H1 (cell line): ENCODE data around the gene NMT1. TPM values are rescaled to one million over a fixed set of nuclear protein-coding genes. Genes with fewer than 3 reads are reported as not detected.

Experiments used
- CTCF ChIA-PET: fragments of 300-600 bp; sonication (Branson Sonifier 250); formaldehyde crosslinking; loops from one replicate; lab custom pipeline; 2021; ENCODE audit not compliant: partially characterized antibody; lab: Charles Lee
- POLR2A ChIA-PET: fragments of 300-600 bp; sonication (Branson Sonifier 250); formaldehyde crosslinking; loops from one replicate; lab custom pipeline; 2021; ENCODE audit warnings: inconsistent platforms; ENCODE audit not compliant: partially characterized antibody; lab: Charles Lee
- DNase-seq, 2 experiments: peaks; one replicate each; pipeline versions ENCODE4 v3.0.0 to v3.0.0-alpha.2; 2010 to 2022; ENCODE audit warnings: low spot score in 2 of 2, low read depth in 1 of 2, mixed read lengths in 1 of 2
- FAIRE-seq: peaks from 2 replicates; lab custom pipeline; 2011; peaks lifted over from hg19 to GRCh38; lab: Jason Lieb, UNC
- H2AFZ ChIP-seq: 2 replicates; pipeline ENCODE4 v1.8.1; 2012; ENCODE audit warnings: low read length, inconsistent platforms
- H2AK5ac ChIP-seq: 2 replicates; pipeline ENCODE4 v1.6.1; 2013; ENCODE audit warnings: low read depth, low read length
- H2BK120ac ChIP-seq: replicated peaks from 2 replicates; pipeline ENCODE3; 2013; ENCODE audit warnings: low read depth, low read length, inconsistent platforms
- H2BK12ac ChIP-seq: 2 replicates; pipeline ENCODE4 v1.6.1; 2013; ENCODE audit warnings: low read depth, low read length
- H2BK15ac ChIP-seq: 2 replicates; pipeline ENCODE4 v1.6.1; 2013; ENCODE audit warnings: low read length
- H2BK20ac ChIP-seq: 2 replicates; pipeline ENCODE4 v1.6.1; 2013; ENCODE audit warnings: low read length
- H2BK5ac ChIP-seq: 2 replicates; pipeline ENCODE4 v1.6.1; 2013; ENCODE audit warnings: low read depth, low read length
- H3K14ac ChIP-seq: 2 replicates; pipeline ENCODE4 v1.6.1; 2013; ENCODE audit warnings: inconsistent platforms; ENCODE audit not compliant: insufficient read length
- H3K18ac ChIP-seq: 2 replicates; pipeline ENCODE4 v1.6.1; 2013; ENCODE audit warnings: low read length; ENCODE audit errors: extremely low read depth
- H3K23ac ChIP-seq: 2 replicates; pipeline ENCODE4 v1.6.1; 2013; ENCODE audit warnings: inconsistent platforms; ENCODE audit not compliant: insufficient read length
- H3K23me2 ChIP-seq: 2 replicates; pipeline ENCODE4 v1.6.1; 2013; ENCODE audit warnings: low read depth, low read length
- H3K27ac ChIP-seq: 2 replicates; pipeline ENCODE4 v1.6.1; 2011; ENCODE audit warnings: low read depth, low read length, inconsistent platforms
- H3K27me3 ChIP-seq, 4 experiments: replicated peaks in 1 of 4; 1 replicate in 1 of 4; 2 replicates in 3 of 4; pipeline versions ENCODE4 v1.6.1 to v1.8.1; 2011 to 2013; ENCODE audit warnings: low read length in 3 of 4, mild to moderate bottlenecking in 3 of 4, inconsistent platforms in 2 of 4, mixed read lengths in 2 of 4, moderate library complexity in 1 of 4; ENCODE audit not compliant: control insufficient read depth in 3 of 4, insufficient read depth in 3 of 4; ENCODE audit errors: extremely low read depth in 1 of 4
- H3K36me3 ChIP-seq, 4 experiments: 2 replicates each; pipeline versions ENCODE4 v1.6.1 to v1.8.1; 2011 to 2013; ENCODE audit warnings: mild to moderate bottlenecking in 4 of 4, low read length in 3 of 4, moderate library complexity in 2 of 4, control low read depth in 1 of 4, inconsistent platforms in 1 of 4; ENCODE audit not compliant: insufficient read depth in 4 of 4, control insufficient read depth in 2 of 4
- H3K4ac ChIP-seq: replicated peaks from 2 replicates; pipeline ENCODE3; 2013; ENCODE audit warnings: low read length, low read depth, mixed read lengths, inconsistent platforms; ENCODE audit not compliant: insufficient read length
- H3K4me1 ChIP-seq, 4 experiments: replicated peaks in 1 of 4; 1 replicate in 1 of 4; 2 replicates in 3 of 4; pipeline versions ENCODE4 v1.6.1 to v1.8.1; 2011 to 2013; ENCODE audit warnings: low read length in 3 of 4, inconsistent platforms in 2 of 4, mixed read lengths in 1 of 4; ENCODE audit not compliant: insufficient read depth in 4 of 4, control insufficient read depth in 3 of 4
- H3K4me2 ChIP-seq, 2 experiments: 2 replicates each; pipeline versions ENCODE4 v1.6.1 to v1.8.1; 2011 to 2013; ENCODE audit warnings: low read depth in 2 of 2, low read length in 2 of 2, control low read depth in 1 of 2, inconsistent platforms in 1 of 2, mild to moderate bottlenecking in 1 of 2; ENCODE audit not compliant: insufficient read depth in 1 of 2
- H3K4me3 ChIP-seq, 4 experiments: fragments of 200-600, 300-600 bp in 1 of 4; sonication (generic), shearing (Covaris generic), sonication (Bioruptor Twin) in 1 of 4; 2 replicates each; pipeline versions ENCODE4 v1.5.1 to v1.8.1; 2011 to 2016; ENCODE audit warnings: low read length in 4 of 4, low read depth in 3 of 4, control low read depth in 2 of 4, inconsistent platforms in 2 of 4, mild to moderate bottlenecking in 2 of 4, mixed read lengths in 1 of 4, moderate library complexity in 1 of 4; ENCODE audit not compliant: insufficient read depth in 2 of 4; ENCODE audit errors: extremely low read depth in 1 of 4
- H3K56ac ChIP-seq: replicated peaks from 2 replicates; pipeline ENCODE3; 2013; ENCODE audit warnings: low read depth, mild to moderate bottlenecking, mixed read lengths, low read length, inconsistent platforms; ENCODE audit not compliant: insufficient read length
- H3K79me1 ChIP-seq: 2 replicates; pipeline ENCODE4 v1.6.1; 2013; ENCODE audit warnings: low read depth, low read length, control low read depth
- H3K79me2 ChIP-seq, 2 experiments: 2 replicates each; pipeline versions ENCODE4 v1.6.1 to v1.8.1; 2012 to 2013; ENCODE audit warnings: low read length in 2 of 2, mild to moderate bottlenecking in 2 of 2, inconsistent platforms in 1 of 2; ENCODE audit not compliant: insufficient read depth in 2 of 2, control insufficient read depth in 1 of 2
- H3K9ac ChIP-seq, 4 experiments: replicated peaks in 1 of 4; 1 replicate in 1 of 4; 2 replicates in 3 of 4; pipeline versions ENCODE4 v1.6.1 to v1.8.1; 2011 to 2013; ENCODE audit warnings: low read depth in 3 of 4, low read length in 3 of 4, control low read depth in 2 of 4, mild to moderate bottlenecking in 2 of 4, moderate library complexity in 2 of 4, inconsistent platforms in 1 of 4; ENCODE audit errors: extremely low read depth in 1 of 4
- H3K9me3 ChIP-seq, 2 experiments: 2 replicates each; pipeline versions ENCODE4 v1.6.1 to v1.8.1; 2012 to 2013; ENCODE audit warnings: mild to moderate bottlenecking in 2 of 2, moderate library complexity in 2 of 2, control low read depth in 1 of 2, inconsistent platforms in 1 of 2, low read depth in 1 of 2, low read length in 1 of 2, mixed read lengths in 1 of 2; ENCODE audit not compliant: insufficient read depth in 2 of 2
- H4K20me1 ChIP-seq, 2 experiments: replicated peaks in 1 of 2; 2 replicates each; pipeline versions ENCODE3 to v1.8.1; 2011 to 2013; ENCODE audit warnings: inconsistent platforms in 2 of 2, low read length in 2 of 2, mild to moderate bottlenecking in 1 of 2; ENCODE audit not compliant: insufficient read depth in 2 of 2, control insufficient read depth in 1 of 2
- H4K5ac ChIP-seq: 2 replicates; pipeline ENCODE4 v1.6.1; 2013; ENCODE audit warnings: low read length, low read depth, mixed read lengths, inconsistent platforms; ENCODE audit not compliant: insufficient read length
- H4K8ac ChIP-seq: 2 replicates; pipeline ENCODE4 v1.8.0; 2013; ENCODE audit warnings: mild to moderate bottlenecking, moderate library complexity, low read length, inconsistent platforms; ENCODE audit not compliant: insufficient read depth; ENCODE audit errors: extremely low read depth
- H4K91ac ChIP-seq: replicated peaks from 2 replicates; pipeline ENCODE3; 2013; ENCODE audit warnings: low read length, mixed read lengths, inconsistent platforms; ENCODE audit not compliant: insufficient read length
- NANOG ChIP-seq: IDR thresholded peaks from 2 replicates; pipeline ENCODE4 v1.6.1; 2011; ENCODE audit warnings: low read length, low read depth, mild to moderate bottlenecking, inconsistent platforms; ENCODE audit not compliant: insufficient read depth, poor library complexity, severe bottlenecking
- RAD21 ChIP-seq, 2 experiments: IDR thresholded peaks in 1 of 2; conservative IDR thresholded peaks in 1 of 2; 2 replicates each; pipeline ENCODE4 v1.6.1; 2011; ENCODE audit warnings: low read depth in 2 of 2, low read length in 2 of 2, improper control_type of control experiment in 1 of 2, inconsistent platforms in 1 of 2, mild to moderate bottlenecking in 1 of 2, moderate library complexity in 1 of 2
- RBBP5 ChIP-seq: IDR thresholded peaks from 2 replicates; pipeline ENCODE4 v1.7.1; 2012; ENCODE audit warnings: low read depth, mild to moderate bottlenecking, inconsistent platforms, low read length, moderate library complexity, borderline replicate concordance
- WGBS, 2 experiments: shearing (Covaris generic) in 1 of 2; methylation state at CpG; one replicate each; pipeline versions ENCODE4 v1.1.6 to v1.1.7; 2013 to 2015; ENCODE audit warnings: low lambda C conversion rate in 2 of 2, mixed read lengths in 2 of 2, inconsistent platforms in 1 of 2, low coverage in 1 of 2, missing lambda C conversion rate in 1 of 2; ENCODE audit not compliant: insufficient replicate concordance in 2 of 2, insufficient coverage in 1 of 2, insufficient read length in 1 of 2; ENCODE audit errors: extremely low coverage in 1 of 2, missing lambda C conversion rate in 1 of 2; 5-methylcytosine and 5-hydroxymethylcytosine counted together
- polyA plus RNA-seq, 7 experiments: library from polyadenylated mRNA; depleted of rRNA in 3 of 7; stranded (reverse) in 5 of 7; unstranded in 2 of 7; fragments of >200 nt in 5 of 7; fragments of 200-250 nt in 2 of 7; gene quantifications; 1 replicate in 5 of 7; 2 replicates in 1 of 7; 4 replicates in 1 of 7; pipeline versions ENCODE4 v1.2.1 to v1.2.3, GENCODE V29; 2011 to 2013; ENCODE audit warnings: missing spikeins in 2 of 7, mixed read lengths in 2 of 7
- total RNA-seq: library from RNA; stranded (reverse); fragmentation: NEBNext Ultra II Directional; extraction: Animal tissue kit (Norgen Biotek cat#: 25700); gene quantifications from 2 replicates; pipeline ENCODE4 v1.2.1, GENCODE V29; 2021

The NMT1 gene
- total and polyA plus RNA-seq, 2 of the 8 experiments (the other 6 are each of a cell fraction or from before 2014, with no cell fraction given), result 42.9 to 149 TPM

GRCh38 chr17:45087504-45087975, 26.4 kb downstream of the NMT1 start:
- Histone ChIP-seq H3K23me2 (no peaks in the 10 kb centered on the region; the same call in 1 of the 2 replicates), H2AFZ (no peak overlapping the region), H2BK20ac (no peak overlapping the region), H4K5ac (no peak overlapping the region), H2BK5ac (no peak overlapping the region), H3K79me2 (no peaks in the 10 kb centered on the region), H4K20me1 (peaks cover 0 to 15% of the 10 kb centered on the region in 2 experiments), H3K27me3 (no peaks in the 10 kb centered on the region), H4K91ac (no peak overlapping the region), H2AK5ac (no peak overlapping the region), H3K9me3 (no peaks in the 10 kb centered on the region), H3K4me1 (peaks cover 0 to 7% (median 0%) of the 10 kb centered on the region in 4 experiments; a peak in 3 of 7 replicates), H3K4me2 (no peak overlapping the region), H3K4me3 (no peak overlapping the region), H3K18ac (no peak overlapping the region), H3K9ac (no peak overlapping the region), H4K8ac (no peak overlapping the region), H3K23ac (no peak overlapping the region), H2BK120ac (no peak overlapping the region), H3K79me1 (no peaks in the 10 kb centered on the region; the same call in 1 of the 2 replicates), H3K4ac (no peak overlapping the region), H3K14ac (no peak overlapping the region), H3K27ac (no peak overlapping the region), H2BK12ac (no peak overlapping the region)
- DNase-seq (no peak), FAIRE-seq (no peak)
- 89% methylated on average over 3 of the region's 3 CpGs; no CpG with 5 or more reads in 1 of the 2 experiments for WGBS, 2 experiments
- ChIA-PET POLR2A (interaction anchor here (1.6 kb wide), 1 partner anchor 64 kb away, joined by 4 read pairs; no protein-coding TSS in a partner anchor), CTCF (interaction anchor here (1.6 to 3.7 kb wide), 5 partner anchors 9 to 167 kb away, joined by 5 to 19 read pairs (median 14); partner anchors contain the start of gene PLCD3)
- TF ChIP-seq RAD21 (IDR thresholded peaks at IDR 0.05 in 1 of 2, conservative IDR thresholded peaks at IDR 0.05 in 1 of 2; ENCODE audit: low read depth in 2 of 2, low read length in 2 of 2), result no peak
- TF ChIP-seq NANOG, result no peak
- no peak for TF ChIP-seq RBBP5
- TF ChIP-seq, all 59 proteins: peak for 0
- Histone ChIP-seq H2BK15ac (no peak overlapping the region), H3K36me3 (peaks cover 15 to 66% (median 48%) of the 10 kb centered on the region in 4 experiments), H3K56ac (no peak overlapping the region)
